H1 (cell line): ENCODE results near the gene GALT. TPM values are rescaled to one million over a fixed set of nuclear protein-coding genes. Genes with fewer than 3 reads are reported as not detected.

Experiments used
- CTCF ChIA-PET: fragments of 300-600 bp; sonication (Branson Sonifier 250); formaldehyde crosslinking; loops from one replicate; lab custom pipeline; 2021; ENCODE audit not compliant: partially characterized antibody; lab: Charles Lee
- POLR2A ChIA-PET: fragments of 300-600 bp; sonication (Branson Sonifier 250); formaldehyde crosslinking; loops from one replicate; lab custom pipeline; 2021; ENCODE audit warnings: inconsistent platforms; ENCODE audit not compliant: partially characterized antibody; lab: Charles Lee
- DNase-seq, 2 experiments: peaks; one replicate each; pipeline versions ENCODE4 v3.0.0 to v3.0.0-alpha.2; 2010 to 2022; ENCODE audit warnings: low spot score in 2 of 2, low read depth in 1 of 2, mixed read lengths in 1 of 2
- FAIRE-seq: peaks from 2 replicates; lab custom pipeline; 2011; peaks lifted over from hg19 to GRCh38; lab: Jason Lieb, UNC
- H2AFZ ChIP-seq: 2 replicates; pipeline ENCODE4 v1.8.1; 2012; ENCODE audit warnings: low read length, inconsistent platforms
- H2AK5ac ChIP-seq: 2 replicates; pipeline ENCODE4 v1.6.1; 2013; ENCODE audit warnings: low read depth, low read length
- H2BK120ac ChIP-seq: replicated peaks from 2 replicates; pipeline ENCODE3; 2013; ENCODE audit warnings: low read depth, low read length, inconsistent platforms
- H2BK12ac ChIP-seq: 2 replicates; pipeline ENCODE4 v1.6.1; 2013; ENCODE audit warnings: low read depth, low read length
- H2BK15ac ChIP-seq: 2 replicates; pipeline ENCODE4 v1.6.1; 2013; ENCODE audit warnings: low read length
- H2BK20ac ChIP-seq: 2 replicates; pipeline ENCODE4 v1.6.1; 2013; ENCODE audit warnings: low read length
- H2BK5ac ChIP-seq: 2 replicates; pipeline ENCODE4 v1.6.1; 2013; ENCODE audit warnings: low read depth, low read length
- H3K14ac ChIP-seq: 2 replicates; pipeline ENCODE4 v1.6.1; 2013; ENCODE audit warnings: inconsistent platforms; ENCODE audit not compliant: insufficient read length
- H3K18ac ChIP-seq: 2 replicates; pipeline ENCODE4 v1.6.1; 2013; ENCODE audit warnings: low read length; ENCODE audit errors: extremely low read depth
- H3K23ac ChIP-seq: 2 replicates; pipeline ENCODE4 v1.6.1; 2013; ENCODE audit warnings: inconsistent platforms; ENCODE audit not compliant: insufficient read length
- H3K23me2 ChIP-seq: 2 replicates; pipeline ENCODE4 v1.6.1; 2013; ENCODE audit warnings: low read depth, low read length
- H3K27ac ChIP-seq: 2 replicates; pipeline ENCODE4 v1.6.1; 2011; ENCODE audit warnings: low read depth, low read length, inconsistent platforms
- H3K27me3 ChIP-seq, 4 experiments: replicated peaks in 1 of 4; 1 replicate in 1 of 4; 2 replicates in 3 of 4; pipeline versions ENCODE4 v1.6.1 to v1.8.1; 2011 to 2013; ENCODE audit warnings: low read length in 3 of 4, mild to moderate bottlenecking in 3 of 4, inconsistent platforms in 2 of 4, mixed read lengths in 2 of 4, moderate library complexity in 1 of 4; ENCODE audit not compliant: control insufficient read depth in 3 of 4, insufficient read depth in 3 of 4; ENCODE audit errors: extremely low read depth in 1 of 4
- H3K36me3 ChIP-seq, 4 experiments: 2 replicates each; pipeline versions ENCODE4 v1.6.1 to v1.8.1; 2011 to 2013; ENCODE audit warnings: mild to moderate bottlenecking in 4 of 4, low read length in 3 of 4, moderate library complexity in 2 of 4, control low read depth in 1 of 4, inconsistent platforms in 1 of 4; ENCODE audit not compliant: insufficient read depth in 4 of 4, control insufficient read depth in 2 of 4
- H3K4ac ChIP-seq: replicated peaks from 2 replicates; pipeline ENCODE3; 2013; ENCODE audit warnings: low read length, low read depth, mixed read lengths, inconsistent platforms; ENCODE audit not compliant: insufficient read length
- H3K4me1 ChIP-seq, 4 experiments: replicated peaks in 1 of 4; 1 replicate in 1 of 4; 2 replicates in 3 of 4; pipeline versions ENCODE4 v1.6.1 to v1.8.1; 2011 to 2013; ENCODE audit warnings: low read length in 3 of 4, inconsistent platforms in 2 of 4, mixed read lengths in 1 of 4; ENCODE audit not compliant: insufficient read depth in 4 of 4, control insufficient read depth in 3 of 4
- H3K4me2 ChIP-seq, 2 experiments: 2 replicates each; pipeline versions ENCODE4 v1.6.1 to v1.8.1; 2011 to 2013; ENCODE audit warnings: low read depth in 2 of 2, low read length in 2 of 2, control low read depth in 1 of 2, inconsistent platforms in 1 of 2, mild to moderate bottlenecking in 1 of 2; ENCODE audit not compliant: insufficient read depth in 1 of 2
- H3K4me3 ChIP-seq, 4 experiments: fragments of 200-600, 300-600 bp in 1 of 4; sonication (generic), shearing (Covaris generic), sonication (Bioruptor Twin) in 1 of 4; 2 replicates each; pipeline versions ENCODE4 v1.5.1 to v1.8.1; 2011 to 2016; ENCODE audit warnings: low read length in 4 of 4, low read depth in 3 of 4, control low read depth in 2 of 4, inconsistent platforms in 2 of 4, mild to moderate bottlenecking in 2 of 4, mixed read lengths in 1 of 4, moderate library complexity in 1 of 4; ENCODE audit not compliant: insufficient read depth in 2 of 4; ENCODE audit errors: extremely low read depth in 1 of 4
- H3K56ac ChIP-seq: replicated peaks from 2 replicates; pipeline ENCODE3; 2013; ENCODE audit warnings: low read depth, mild to moderate bottlenecking, mixed read lengths, low read length, inconsistent platforms; ENCODE audit not compliant: insufficient read length
- H3K79me1 ChIP-seq: 2 replicates; pipeline ENCODE4 v1.6.1; 2013; ENCODE audit warnings: low read depth, low read length, control low read depth
- H3K79me2 ChIP-seq, 2 experiments: 2 replicates each; pipeline versions ENCODE4 v1.6.1 to v1.8.1; 2012 to 2013; ENCODE audit warnings: low read length in 2 of 2, mild to moderate bottlenecking in 2 of 2, inconsistent platforms in 1 of 2; ENCODE audit not compliant: insufficient read depth in 2 of 2, control insufficient read depth in 1 of 2
- H3K9ac ChIP-seq, 4 experiments: replicated peaks in 1 of 4; 1 replicate in 1 of 4; 2 replicates in 3 of 4; pipeline versions ENCODE4 v1.6.1 to v1.8.1; 2011 to 2013; ENCODE audit warnings: low read depth in 3 of 4, low read length in 3 of 4, control low read depth in 2 of 4, mild to moderate bottlenecking in 2 of 4, moderate library complexity in 2 of 4, inconsistent platforms in 1 of 4; ENCODE audit errors: extremely low read depth in 1 of 4
- H3K9me3 ChIP-seq, 2 experiments: 2 replicates each; pipeline versions ENCODE4 v1.6.1 to v1.8.1; 2012 to 2013; ENCODE audit warnings: mild to moderate bottlenecking in 2 of 2, moderate library complexity in 2 of 2, control low read depth in 1 of 2, inconsistent platforms in 1 of 2, low read depth in 1 of 2, low read length in 1 of 2, mixed read lengths in 1 of 2; ENCODE audit not compliant: insufficient read depth in 2 of 2
- H4K20me1 ChIP-seq, 2 experiments: replicated peaks in 1 of 2; 2 replicates each; pipeline versions ENCODE3 to v1.8.1; 2011 to 2013; ENCODE audit warnings: inconsistent platforms in 2 of 2, low read length in 2 of 2, mild to moderate bottlenecking in 1 of 2; ENCODE audit not compliant: insufficient read depth in 2 of 2, control insufficient read depth in 1 of 2
- H4K5ac ChIP-seq: 2 replicates; pipeline ENCODE4 v1.6.1; 2013; ENCODE audit warnings: low read length, low read depth, mixed read lengths, inconsistent platforms; ENCODE audit not compliant: insufficient read length
- H4K8ac ChIP-seq: 2 replicates; pipeline ENCODE4 v1.8.0; 2013; ENCODE audit warnings: mild to moderate bottlenecking, moderate library complexity, low read length, inconsistent platforms; ENCODE audit not compliant: insufficient read depth; ENCODE audit errors: extremely low read depth
- H4K91ac ChIP-seq: replicated peaks from 2 replicates; pipeline ENCODE3; 2013; ENCODE audit warnings: low read length, mixed read lengths, inconsistent platforms; ENCODE audit not compliant: insufficient read length
- SAP30 ChIP-seq: fragments of 300-600 bp; sonication (generic); IDR thresholded peaks from 2 replicates; pipeline ENCODE4 v1.7.1; 2012; ENCODE audit warnings: low read length, moderate library complexity, mild to moderate bottlenecking, inconsistent platforms; ENCODE audit not compliant: insufficient read depth, insufficient replicate concordance
- SP1 ChIP-seq: IDR thresholded peaks from 2 replicates; pipeline ENCODE4 v1.6.1; 2011; ENCODE audit warnings: low read depth, low read length
- SP4 ChIP-seq: IDR thresholded peaks from 2 replicates; pipeline ENCODE4 v1.6.1; 2012; ENCODE audit warnings: low read length, inconsistent platforms
- WGBS, 2 experiments: shearing (Covaris generic) in 1 of 2; methylation state at CpG; one replicate each; pipeline versions ENCODE4 v1.1.6 to v1.1.7; 2013 to 2015; ENCODE audit warnings: low lambda C conversion rate in 2 of 2, mixed read lengths in 2 of 2, inconsistent platforms in 1 of 2, low coverage in 1 of 2, missing lambda C conversion rate in 1 of 2; ENCODE audit not compliant: insufficient replicate concordance in 2 of 2, insufficient coverage in 1 of 2, insufficient read length in 1 of 2; ENCODE audit errors: extremely low coverage in 1 of 2, missing lambda C conversion rate in 1 of 2; 5-methylcytosine and 5-hydroxymethylcytosine counted together
- polyA plus RNA-seq, 7 experiments: library from polyadenylated mRNA; depleted of rRNA in 3 of 7; stranded (reverse) in 5 of 7; unstranded in 2 of 7; fragments of >200 nt in 5 of 7; fragments of 200-250 nt in 2 of 7; gene quantifications; 1 replicate in 5 of 7; 2 replicates in 1 of 7; 4 replicates in 1 of 7; pipeline versions ENCODE4 v1.2.1 to v1.2.3, GENCODE V29; 2011 to 2013; ENCODE audit warnings: missing spikeins in 2 of 7, mixed read lengths in 2 of 7
- total RNA-seq: library from RNA; stranded (reverse); fragmentation: NEBNext Ultra II Directional; extraction: Animal tissue kit (Norgen Biotek cat#: 25700); gene quantifications from 2 replicates; pipeline ENCODE4 v1.2.1, GENCODE V29; 2021
- TF ChIP-seq, protein P1 (sequence below): IDR thresholded peaks from 2 replicates; pipeline ENCODE4 v1.6.1; 2012; ENCODE audit warnings: inconsistent platforms

The GALT gene
- total and polyA plus RNA-seq, 2 of the 8 experiments (the other 6 are each of a cell fraction or from before 2014, with no cell fraction given), result 21.9 to 50.6 TPM

DNA sequence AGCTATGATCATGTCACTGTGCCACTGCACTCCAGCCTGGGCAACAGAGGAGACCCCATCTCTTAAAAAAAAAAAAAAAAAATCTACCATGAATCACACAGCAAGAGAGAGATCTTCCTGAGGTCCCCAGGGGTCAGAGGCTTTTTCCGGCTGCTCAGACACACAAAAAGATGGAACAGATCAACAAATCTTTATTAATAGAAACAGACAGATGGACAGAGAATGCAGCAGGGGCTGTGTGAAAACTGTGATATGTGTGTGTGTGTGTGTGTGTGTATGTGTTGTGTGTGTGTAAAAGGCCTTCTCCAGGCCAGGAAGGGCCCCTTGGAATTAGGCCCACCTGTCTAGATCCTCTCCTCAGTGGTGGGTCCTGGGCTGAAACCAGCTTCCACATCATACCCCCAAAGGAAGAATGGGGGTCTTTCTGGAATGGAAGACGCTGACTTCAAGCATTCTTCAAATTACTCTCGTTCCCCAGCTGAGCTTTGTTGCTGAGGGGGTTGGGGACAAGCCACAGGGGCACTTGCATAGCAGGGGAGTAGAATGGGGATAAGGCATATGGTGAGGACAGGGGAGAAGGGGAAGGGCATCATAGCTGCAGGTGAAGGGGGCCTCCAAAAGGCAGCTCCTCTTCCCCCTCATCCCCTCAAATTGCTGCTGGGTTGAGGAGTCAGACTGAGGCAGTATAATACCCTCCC lies 11.8 kb upstream of the GALT start:
- no peak overlapping the region for H3K4me3 ChIP-seq
- H3K9ac ChIP-seq, result no peak overlapping the region
- CTCF ChIA-PET, result interaction anchor here (0.6 to 18.5 kb wide), 34 partner anchors 10 to 376 kb away, joined by 3 to 401 read pairs (median 4); partner anchors contain the start of genes CCL27, DCTN3, GALT and IL11RA

More for the DNA sequence above, 11.8 kb upstream of the GALT start:
- no peak overlapping the region for H2BK120ac ChIP-seq
- no peak overlapping the region for H2BK20ac ChIP-seq
- no peak overlapping the region for H4K8ac ChIP-seq
- H4K91ac ChIP-seq, result no peak overlapping the region
- no peak overlapping the region for H3K4me2 ChIP-seq
- no peak overlapping the region for H3K18ac ChIP-seq
- H3K36me3 ChIP-seq, result peaks cover 0 to 6% (median 2%) of the 10 kb centered on the region in 4 experiments; a peak in 3 of 8 replicates
- H4K20me1 ChIP-seq, result peaks cover 0 to 11% of the 10 kb centered on the region in 2 experiments
- no peak overlapping the region for H2AK5ac ChIP-seq
- 82% methylated on average over 3 of the region's 3 CpGs; no CpG with 5 or more reads in 1 of the 2 experiments for whole genome bisulfite sequencing, 2 experiments
- H4K5ac ChIP-seq, result no peak overlapping the region
- no peak overlapping the region for H3K14ac ChIP-seq
- H3K4ac ChIP-seq, result no peak overlapping the region
- FAIRE-seq (no peak), DNase-seq (no peak)
- H3K23ac ChIP-seq, result no peak overlapping the region
- POLR2A ChIA-PET, result interaction anchor here (1.1 to 11.3 kb wide), 7 partner anchors 9 to 30 kb away, joined by 3 to 127 read pairs (median 5); partner anchors contain the start of genes GALT, IL11RA and RPP25L
- no peak for TF ChIP-seq SP4
- TF ChIP-seq, protein P1, sequence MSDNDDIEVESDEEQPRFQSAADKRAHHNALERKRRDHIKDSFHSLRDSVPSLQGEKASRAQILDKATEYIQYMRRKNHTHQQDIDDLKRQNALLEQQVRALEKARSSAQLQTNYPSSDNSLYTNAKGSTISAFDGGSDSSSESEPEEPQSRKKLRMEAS, result no peak
- no peak for TF ChIP-seq SAP30
- peak; percentile 22; the same call in 1 of the 2 replicates for TF ChIP-seq SP1
- H2BK12ac ChIP-seq, result no peak overlapping the region
- peaks cover 2 to 11% (median 8%) of the 10 kb centered on the region in 4 experiments; a peak in 4 of 7 replicates for H3K4me1 ChIP-seq
- no peak overlapping the region for H3K56ac ChIP-seq
- no peak overlapping the region for H2BK15ac ChIP-seq
- no peak overlapping the region for H2BK5ac ChIP-seq
- no peaks in the 10 kb centered on the region for H3K9me3 ChIP-seq
- peaks cover 10% of the 10 kb centered on the region for H3K79me1 ChIP-seq
- peaks cover 0 to 11% of the 10 kb centered on the region in 2 experiments; a peak in 2 of 4 replicates for H3K79me2 ChIP-seq
- H2AFZ ChIP-seq, result no peak overlapping the region
- H3K27ac ChIP-seq, result no peak overlapping the region
- peaks cover 9% of the 10 kb centered on the region for H3K23me2 ChIP-seq
- H3K27me3 ChIP-seq, result peaks cover 7 to 23% (median 19%) of the 10 kb centered on the region in 4 experiments
